Measurements from ENCODE around the gene PCNX3.
A peak's percentile ranks its signal among the peaks of the same experiment; 100 is the strongest.

The PCNX3 gene

GRCh38 chr11:65595131-65595530 is 20.4 kb upstream of the PCNX3 start:
- DNase-seq, result no peak

DNA sequence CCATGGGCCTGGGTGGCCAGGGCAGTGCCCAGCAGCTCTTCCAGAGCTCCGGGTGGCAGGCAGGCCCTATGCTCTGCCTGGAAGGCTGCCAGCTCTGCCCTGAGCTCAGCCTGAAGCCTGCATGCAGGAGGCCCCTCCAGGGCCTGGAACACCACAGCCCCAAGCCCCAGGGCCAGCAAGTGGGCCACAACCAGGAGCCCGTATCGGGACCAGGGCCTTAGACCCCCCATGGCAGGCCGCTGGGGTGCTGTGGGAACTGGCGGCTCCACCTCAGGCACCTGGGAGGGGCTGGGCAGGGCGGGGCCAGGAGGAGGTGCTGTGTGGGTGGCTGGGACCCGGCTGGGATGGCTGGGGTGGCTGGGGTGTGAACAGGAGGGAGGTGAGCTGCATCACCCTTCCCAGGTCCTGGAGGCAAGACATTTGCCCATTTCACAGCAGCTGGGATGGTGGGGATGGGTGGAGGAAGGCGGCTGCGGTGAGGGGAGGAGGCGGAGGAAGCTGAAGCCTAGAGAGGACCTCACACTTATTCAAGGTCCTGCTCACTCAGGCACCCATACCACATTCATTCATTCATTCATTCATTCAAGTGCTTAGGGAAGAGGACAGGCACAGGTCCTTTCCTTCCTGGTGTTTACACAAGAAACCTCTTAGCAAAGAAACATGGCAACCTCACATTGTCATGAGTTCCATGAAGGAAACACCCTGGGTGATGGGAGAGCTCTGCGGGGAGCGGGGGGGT is 19.9 kb upstream of the PCNX3 start, which contains the start of gene KCNK7:
TSS of gene KCNK7 (minus strand) at position 258 of the 739 bp plus-strand sequence. CDS start at position 230, 28 bp downstream.
- no peak for TF ChIP-seq EZH2 (IDR thresholded peaks at IDR 0.05; ENCODE audit: borderline replicate concordance, low read depth, low read length, severe bottlenecking)
- TF ChIP-seq CTCF (IDR thresholded peaks at IDR 0.05; ENCODE audit: borderline replicate concordance, extremely low read depth, low read length, poor library complexity, severe bottlenecking), result no peak
- H3K9me3 ChIP-seq (ENCODE audit: insufficient read depth, low read length, severe bottlenecking), result no peaks in the 10 kb centered on the region
- H3K27me3 ChIP-seq (ENCODE audit: insufficient read depth, low read length, poor library complexity), result no peaks in the 10 kb centered on the region
- no peaks in the 10 kb centered on the region for H3K79me2 ChIP-seq (ENCODE audit: insufficient read depth, low read length)
- peaks cover 40% of the 10 kb centered on the region for H3K36me3 ChIP-seq (ENCODE audit: insufficient read depth, low read length)
- DNase-seq (no peak), ATAC-seq (ENCODE audit: insufficient read depth, low read depth) (0 out of 3 replicates have a peak, but pooled peaks have one; percentile 1)
- H3K4me2 ChIP-seq (ENCODE audit: insufficient read depth, low read length), result no peak within 1 kb of the TSS
- H4K20me1 ChIP-seq (ENCODE audit: insufficient read depth, low read length), result no peaks in the 10 kb centered on the region; the same call in 1 of the 2 replicates
- H2AFZ ChIP-seq (ENCODE audit: low read depth, low read length), result no peak within 1 kb of the TSS
- H3K4me3 ChIP-seq (ENCODE audit: low read depth in 1 of 2, low read length in 2 of 2), result no peak within 1 kb of the TSS
- no peak within 1 kb of the TSS for H3K27ac ChIP-seq (ENCODE audit: low read length)
- H3K9ac ChIP-seq (ENCODE audit: low read depth, low read length), result no peak within 1 kb of the TSS
- H3K4me1 ChIP-seq (ENCODE audit: insufficient read depth, low read length), result no peaks in the 10 kb centered on the region

More at GRCh38 chr11:65595131-65595530, 20.4 kb upstream of the PCNX3 start:
- Histone ChIP-seq H3K9ac (ENCODE audit: low read depth, low read length) (no peak overlapping the region), H3K27ac (ENCODE audit: low read length) (no peak overlapping the region), H2AFZ (ENCODE audit: low read depth, low read length) (no peak overlapping the region), H3K4me3 (ENCODE audit: low read depth in 1 of 2, low read length in 2 of 2) (no peak overlapping the region), H3K4me2 (ENCODE audit: insufficient read depth, low read length) (no peak overlapping the region), H3K79me2 (ENCODE audit: insufficient read depth, low read length) (no peaks in the 10 kb centered on the region), H3K36me3 (ENCODE audit: insufficient read depth, low read length) (peaks cover 46% of the 10 kb centered on the region), H3K4me1 (ENCODE audit: insufficient read depth, low read length) (no peaks in the 10 kb centered on the region), H4K20me1 (ENCODE audit: insufficient read depth, low read length) (no peaks in the 10 kb centered on the region; the same call in 1 of the 2 replicates), H3K27me3 (ENCODE audit: insufficient read depth, low read length, poor library complexity) (no peaks in the 10 kb centered on the region), H3K9me3 (ENCODE audit: insufficient read depth, low read length, severe bottlenecking) (no peaks in the 10 kb centered on the region)
- peak; percentile 5; the same call in 1 of the 3 replicates for ATAC-seq (ENCODE audit: insufficient read depth, low read depth)
- TF ChIP-seq EZH2 (IDR thresholded peaks at IDR 0.05; ENCODE audit: borderline replicate concordance, low read depth, low read length, severe bottlenecking) (no peak), CTCF (IDR thresholded peaks at IDR 0.05; ENCODE audit: borderline replicate concordance, extremely low read depth, low read length, poor library complexity, severe bottlenecking) (no peak)

DNA sequence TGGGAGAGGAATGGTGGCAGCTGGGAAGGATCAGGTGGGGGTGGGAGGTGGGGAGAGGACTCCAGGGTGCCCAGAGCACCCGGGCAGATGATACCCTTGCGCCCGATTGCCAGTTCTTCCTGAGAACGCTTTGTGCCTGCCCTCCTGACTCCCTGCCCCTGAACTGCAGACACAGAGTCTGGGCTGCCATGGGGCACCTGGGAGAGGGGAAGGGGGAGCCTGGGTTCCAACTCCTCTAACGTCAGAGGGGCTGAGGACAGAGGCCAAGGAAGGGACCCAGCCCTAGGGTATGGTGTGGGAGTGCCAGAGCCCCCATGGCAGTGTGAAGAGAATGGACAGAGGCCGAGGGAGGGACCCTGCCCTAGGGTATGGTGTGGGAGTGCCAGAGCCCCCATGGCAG is 19.1 kb upstream of the PCNX3 start:
- H3K4me2 ChIP-seq (ENCODE audit: insufficient read depth, low read length), result no peak overlapping the region
- H3K27ac ChIP-seq (ENCODE audit: low read length), result no peak overlapping the region
- DNase-seq, result no peak
- no peaks in the 10 kb centered on the region for H3K79me2 ChIP-seq (ENCODE audit: insufficient read depth, low read length)
- no peak for ATAC-seq (ENCODE audit: insufficient read depth, low read depth)
- H3K9ac ChIP-seq (ENCODE audit: low read depth, low read length), result no peak overlapping the region
- H3K36me3 ChIP-seq (ENCODE audit: insufficient read depth, low read length), result peaks cover 36% of the 10 kb centered on the region
- no peaks in the 10 kb centered on the region for H3K9me3 ChIP-seq (ENCODE audit: insufficient read depth, low read length, severe bottlenecking)
- no peak overlapping the region for H2AFZ ChIP-seq (ENCODE audit: low read depth, low read length)
- TF ChIP-seq EZH2 (IDR thresholded peaks at IDR 0.05; ENCODE audit: borderline replicate concordance, low read depth, low read length, severe bottlenecking), result no peak
- TF ChIP-seq CTCF (IDR thresholded peaks at IDR 0.05; ENCODE audit: borderline replicate concordance, extremely low read depth, low read length, poor library complexity, severe bottlenecking), result no peak
- H3K4me3 ChIP-seq (ENCODE audit: low read depth in 1 of 2, low read length in 2 of 2), result no peak overlapping the region
- no peaks in the 10 kb centered on the region; the same call in 1 of the 2 replicates for H4K20me1 ChIP-seq (ENCODE audit: insufficient read depth, low read length)
- no peaks in the 10 kb centered on the region for H3K27me3 ChIP-seq (ENCODE audit: insufficient read depth, low read length, poor library complexity)
- no peaks in the 10 kb centered on the region for H3K4me1 ChIP-seq (ENCODE audit: insufficient read depth, low read length)
